IMR-90 (cell line): Measurements from ENCODE around the gene CD300LB.

Experiments used
- BHLHE40 ChIP-seq: fragments of 150-350 bp; IDR thresholded peaks from 2 replicates; pipeline ENCODE4 v1.6.1; 2016; ENCODE audit warnings: mild to moderate bottlenecking, low read depth, low read length
- TF ChIP-seq, protein P1 (sequence below): conservative IDR thresholded peaks from 2 replicates; pipeline ENCODE4 v1.5.1; 2012; ENCODE audit warnings: mild to moderate bottlenecking, low read depth, low read length, improper control_type of control experiment

DNA sequence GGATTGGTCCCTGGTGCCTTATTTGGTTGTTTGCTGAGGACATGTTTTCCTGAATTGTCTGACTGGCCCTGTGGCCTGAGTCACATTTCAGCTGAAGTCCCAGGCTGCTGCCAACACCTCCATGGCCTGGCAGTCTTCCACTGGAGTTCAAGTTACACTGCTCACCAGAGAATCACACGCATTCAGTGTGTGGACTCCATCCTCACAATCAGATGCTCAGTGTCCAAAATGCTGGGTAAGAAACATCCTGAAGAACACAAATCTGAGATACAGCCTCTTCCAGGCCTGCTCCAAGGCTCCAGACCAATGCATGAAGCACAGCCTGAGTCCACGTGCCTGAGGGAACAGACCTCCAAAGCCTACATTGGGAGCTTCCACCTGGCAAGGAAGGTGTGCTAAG, 19.2 kb downstream of the CD300LB start:
- TF ChIP-seq BHLHE40, result no peak
- TF ChIP-seq, protein P1, sequence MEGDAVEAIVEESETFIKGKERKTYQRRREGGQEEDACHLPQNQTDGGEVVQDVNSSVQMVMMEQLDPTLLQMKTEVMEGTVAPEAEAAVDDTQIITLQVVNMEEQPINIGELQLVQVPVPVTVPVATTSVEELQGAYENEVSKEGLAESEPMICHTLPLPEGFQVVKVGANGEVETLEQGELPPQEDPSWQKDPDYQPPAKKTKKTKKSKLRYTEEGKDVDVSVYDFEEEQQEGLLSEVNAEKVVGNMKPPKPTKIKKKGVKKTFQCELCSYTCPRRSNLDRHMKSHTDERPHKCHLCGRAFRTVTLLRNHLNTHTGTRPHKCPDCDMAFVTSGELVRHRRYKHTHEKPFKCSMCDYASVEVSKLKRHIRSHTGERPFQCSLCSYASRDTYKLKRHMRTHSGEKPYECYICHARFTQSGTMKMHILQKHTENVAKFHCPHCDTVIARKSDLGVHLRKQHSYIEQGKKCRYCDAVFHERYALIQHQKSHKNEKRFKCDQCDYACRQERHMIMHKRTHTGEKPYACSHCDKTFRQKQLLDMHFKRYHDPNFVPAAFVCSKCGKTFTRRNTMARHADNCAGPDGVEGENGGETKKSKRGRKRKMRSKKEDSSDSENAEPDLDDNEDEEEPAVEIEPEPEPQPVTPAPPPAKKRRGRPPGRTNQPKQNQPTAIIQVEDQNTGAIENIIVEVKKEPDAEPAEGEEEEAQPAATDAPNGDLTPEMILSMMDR, result no peak
